Mesendoderm (in vitro differentiated cells): ENCODE results near the gene LUC7L.
"Not testable (repeated sequence)": the region's sequence is repeated elsewhere in the genome, so short reads cannot be mapped to it uniquely, and the experiment has no call there.

Source experiments
- DNase-seq: peaks from one replicate; pipeline ENCODE4 v3.0.0; 2013
- H2AK5ac ChIP-seq: 2 replicates; pipeline ENCODE4 v1.6.1; 2013; ENCODE audit warnings: low read length, inconsistent platforms
- H2BK120ac ChIP-seq: 2 replicates; pipeline ENCODE4 v1.6.1; 2013; ENCODE audit warnings: low read depth, mild to moderate bottlenecking, low read length, moderate library complexity, mixed read lengths
- H2BK15ac ChIP-seq: replicated peaks from 2 replicates; pipeline ENCODE4 v1.6.1; 2013; ENCODE audit warnings: low read depth, mild to moderate bottlenecking, moderate library complexity
- H2BK5ac ChIP-seq: 2 replicates; pipeline ENCODE4 v1.6.1; 2013; ENCODE audit warnings: low read length, inconsistent platforms
- H3K18ac ChIP-seq: 2 replicates; pipeline ENCODE4 v1.6.1; 2013; ENCODE audit warnings: mild to moderate bottlenecking, low read length, mixed read lengths
- H3K23ac ChIP-seq: one replicate; pipeline ENCODE4 v1.6.1; 2013; ENCODE audit warnings: low read length
- H3K27ac ChIP-seq: 2 replicates; pipeline ENCODE4 v1.5.1; 2013; ENCODE audit warnings: low read depth, mild to moderate bottlenecking, inconsistent platforms, low read length, moderate library complexity
- H3K27me3 ChIP-seq: 2 replicates; pipeline ENCODE4 v1.6.1; 2013; ENCODE audit warnings: low read length, control low read depth, mild to moderate bottlenecking, inconsistent platforms; ENCODE audit not compliant: insufficient read depth, poor library complexity
- H3K36me3 ChIP-seq: 2 replicates; pipeline ENCODE4 v1.6.1; 2013; ENCODE audit warnings: low read length, inconsistent platforms; ENCODE audit not compliant: control insufficient read depth, insufficient read depth
- H3K4ac ChIP-seq: one replicate; pipeline ENCODE4 v1.6.1; 2013; ENCODE audit warnings: low read depth, mild to moderate bottlenecking, low read length, moderate library complexity
- H3K4me1 ChIP-seq: 2 replicates; pipeline ENCODE4 v1.6.1; 2013; ENCODE audit warnings: low read depth, low read length, inconsistent platforms; ENCODE audit not compliant: control insufficient read depth
- H3K4me2 ChIP-seq: 2 replicates; pipeline ENCODE4 v1.6.1; 2013; ENCODE audit warnings: low read length
- H3K4me3 ChIP-seq: 2 replicates; pipeline ENCODE4 v1.5.1; 2013; ENCODE audit warnings: mild to moderate bottlenecking, low read length
- H3K56ac ChIP-seq: one replicate; pipeline ENCODE4 v1.6.1; 2013; ENCODE audit warnings: low read length
- H3K79me1 ChIP-seq: 2 replicates; pipeline ENCODE4 v1.6.1; 2013; ENCODE audit warnings: low read length, inconsistent platforms
- H3K79me2 ChIP-seq: 2 replicates; pipeline ENCODE4 v1.6.1; 2013; ENCODE audit warnings: mild to moderate bottlenecking, low read length; ENCODE audit not compliant: control insufficient read depth, insufficient read depth
- H3K9ac ChIP-seq: 2 replicates; pipeline ENCODE4 v1.6.1; 2013; ENCODE audit warnings: low read length, inconsistent platforms
- H4K5ac ChIP-seq: one replicate; pipeline ENCODE4 v1.6.1; 2013; ENCODE audit warnings: low read length
- H4K8ac ChIP-seq: one replicate; pipeline ENCODE4 v1.6.1; 2013; ENCODE audit warnings: low read depth, mild to moderate bottlenecking, control low read depth, low read length, moderate library complexity
- WGBS: extraction: QIAGEN DNeasy Blood & Tissue Kit; methylation state at CpG from one replicate; pipeline ENCODE4 v1.1.7; 2013; ENCODE audit warnings: low lambda C conversion rate, missing lambda C conversion rate; ENCODE audit not compliant: insufficient coverage; ENCODE audit errors: extremely low coverage; 5-methylcytosine and 5-hydroxymethylcytosine counted together

The LUC7L gene

GRCh38 chr16:176477-177382 is 52.5 kb downstream of the LUC7L start, which contains the start of gene HBA1:
HBA1 (plus strand) TSS chr16:176680; CDS start chr16:176717, 37 bp downstream.
- not testable (repeated sequence) for DNase-seq, H3K56ac ChIP-seq, H2BK5ac ChIP-seq, H3K4ac ChIP-seq, H3K9ac ChIP-seq, H3K23ac ChIP-seq, H3K36me3 ChIP-seq, H3K27ac ChIP-seq, H3K79me1 ChIP-seq, H4K8ac ChIP-seq, H2BK15ac ChIP-seq, H3K4me1 ChIP-seq, H4K5ac ChIP-seq, H3K18ac ChIP-seq, H2AK5ac ChIP-seq, H3K79me2 ChIP-seq, H3K4me2 ChIP-seq, H2BK120ac ChIP-seq, H3K4me3 ChIP-seq
- WGBS: no CpG with 5 or more reads among the region's 88 CpGs
- H3K27me3 ChIP-seq: peaks cover 31% of the 10 kb centered on the region

GRCh38 chr16:176006-176405 is 53.2 kb downstream of the LUC7L start:
- not testable (repeated sequence) for H3K79me2 ChIP-seq, H3K18ac ChIP-seq, H4K5ac ChIP-seq, DNase-seq, H2AK5ac ChIP-seq, H3K23ac ChIP-seq, H2BK15ac ChIP-seq, H3K9ac ChIP-seq, H4K8ac ChIP-seq, H3K4me1 ChIP-seq, H3K4ac ChIP-seq, H2BK120ac ChIP-seq, H3K4me2 ChIP-seq, H3K4me3 ChIP-seq, H3K79me1 ChIP-seq, H3K36me3 ChIP-seq, H2BK5ac ChIP-seq, H3K27ac ChIP-seq, H3K56ac ChIP-seq
- peaks cover 36% of the 10 kb centered on the region for H3K27me3 ChIP-seq
- no CpG with 5 or more reads among the region's 39 CpGs for WGBS

GRCh38 chr16:175011-175949 is 54.0 kb downstream of the LUC7L start:
- Histone ChIP-seq H3K79me2 (no peaks in the 10 kb centered on the region), H2AK5ac (no peak overlapping the region), H3K4ac (no peak overlapping the region), H3K4me3 (no peak overlapping the region), H3K9ac (no peak overlapping the region), H3K4me1 (no peaks in the 10 kb centered on the region), H3K79me1 (no peaks in the 10 kb centered on the region), H3K56ac (no peak overlapping the region), H2BK15ac (no peak overlapping the region), H3K23ac (no peak overlapping the region), H2BK120ac (no peak overlapping the region), H3K4me2 (no peak overlapping the region), H3K18ac (no peak overlapping the region), H3K36me3 (no peaks in the 10 kb centered on the region), H4K8ac (no peak overlapping the region), H2BK5ac (no peak overlapping the region), H3K27me3 (peaks cover 38% of the 10 kb centered on the region), H3K27ac (no peak overlapping the region), H4K5ac (no peak overlapping the region)
- no CpG with 5 or more reads among the region's 8 CpGs for WGBS
- no peak for DNase-seq

- H3K79me2 ChIP-seq, H3K79me1 ChIP-seq, H2BK120ac ChIP-seq, H3K4ac ChIP-seq, DNase-seq, H3K27ac ChIP-seq, H2BK15ac ChIP-seq, H3K4me2 ChIP-seq, H4K8ac ChIP-seq, H3K9ac ChIP-seq, H3K56ac ChIP-seq, H3K23ac ChIP-seq, H2BK5ac ChIP-seq, H3K36me3 ChIP-seq, H3K4me1 ChIP-seq, H3K18ac ChIP-seq, H3K4me3 ChIP-seq, H2AK5ac ChIP-seq, H4K5ac ChIP-seq: not testable (repeated sequence)
- peaks cover 36% of the 10 kb centered on the region for H3K27me3 ChIP-seq
- WGBS: no CpG with 5 or more reads among the region's 13 CpGs
Measured at GRCh38 chr16:173928-174769, 55.1 kb downstream of the LUC7L start.

- not testable (repeated sequence) for H3K23ac ChIP-seq, H3K4me1 ChIP-seq, H3K36me3 ChIP-seq, H3K18ac ChIP-seq, H3K27ac ChIP-seq, H2AK5ac ChIP-seq, DNase-seq, H3K4me3 ChIP-seq, H3K56ac ChIP-seq, H2BK15ac ChIP-seq, H4K5ac ChIP-seq, H4K8ac ChIP-seq, H3K79me2 ChIP-seq, H3K4me2 ChIP-seq, H2BK120ac ChIP-seq, H3K79me1 ChIP-seq, H3K9ac ChIP-seq, H2BK5ac ChIP-seq, H3K4ac ChIP-seq
- peaks cover 35% of the 10 kb centered on the region for H3K27me3 ChIP-seq
- no CpG with 5 or more reads among the region's 44 CpGs for WGBS
Measured at GRCh38 chr16:173211-173854, 55.9 kb downstream of the LUC7L start.
